ENCODE results near the gene F2RL1. TPM values are rescaled to one million over a fixed set of nuclear protein-coding genes. Genes with fewer than 3 reads are reported as not detected.

The F2RL1 gene
- total RNA-seq, 3 donors from 2014 or later, result 58.1 to 177 (median 128) TPM

DNA sequence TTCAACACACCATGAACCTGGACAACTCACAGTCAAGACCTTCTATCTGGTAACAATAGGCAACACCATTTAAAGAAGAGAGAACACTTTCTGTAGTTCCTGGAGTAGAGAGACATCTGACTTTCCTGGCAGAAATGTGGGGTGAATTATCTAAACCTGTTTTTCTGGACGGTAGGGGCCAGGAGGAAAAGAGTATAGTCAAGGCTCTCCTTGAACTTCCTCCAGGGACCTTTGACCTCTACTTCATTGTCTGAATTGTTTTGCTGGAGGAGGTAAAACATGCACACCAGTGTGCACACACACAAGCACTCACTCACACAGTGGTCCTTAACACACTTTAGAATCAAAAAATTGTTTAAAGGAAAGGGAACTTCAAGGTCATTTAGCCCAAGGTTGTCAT lies 44.2 kb downstream of the F2RL1 start:
- Histone ChIP-seq H3K9me3 (no peaks in the 10 kb centered on the region), H3K36me3 (ENCODE audit: low read depth) (no peaks in the 10 kb centered on the region), H3K4me1 (ENCODE audit: low read depth) (peaks cover 4% of the 10 kb centered on the region), H3K4me3 (no peak overlapping the region)
- ATAC-seq (peak; percentile 46), DNase-seq (no peak)
- no peak for TF ChIP-seq CTCF (IDR thresholded peaks at IDR 0.05)
- intact Hi-C loops (cut with DNase I, micrococcal nuclease), result loop anchor here in 1 of 2 donors (10.0 kb wide), 1 partner anchor 632 kb away; the partner anchor contains the start of gene WDR41

GRCh38 chr5:76866503-76866902 lies 47.7 kb downstream of the F2RL1 start:
- DNase-seq (no peak), ATAC-seq (peak; percentile 70)
- intact Hi-C loops (cut with DNase I, micrococcal nuclease), result loop anchor here in 1 of 2 donors (10.0 kb wide), 1 partner anchor 628 kb away; the partner anchor contains the start of gene WDR41
- no peaks in the 10 kb centered on the region for H3K36me3 ChIP-seq (ENCODE audit: low read depth)
- TF ChIP-seq CTCF (IDR thresholded peaks at IDR 0.05), result no peak
- H3K4me3 ChIP-seq, result no peak overlapping the region
- H3K9me3 ChIP-seq, result no peaks in the 10 kb centered on the region
- peaks cover 4% of the 10 kb centered on the region for H3K4me1 ChIP-seq (ENCODE audit: low read depth)

GRCh38 chr5:76867038-76867437 lies 48.2 kb downstream of the F2RL1 start:
- intact Hi-C loops (cut with DNase I, micrococcal nuclease), result loop anchor here in 1 of 2 donors (10.0 kb wide), 1 partner anchor 628 kb away; the partner anchor contains the start of gene WDR41
- DNase-seq (no peak), ATAC-seq (peak; percentile 35)
- peaks cover 4% of the 10 kb centered on the region for H3K4me1 ChIP-seq (ENCODE audit: low read depth)
- H3K9me3 ChIP-seq, result no peaks in the 10 kb centered on the region
- H3K36me3 ChIP-seq (ENCODE audit: low read depth), result no peaks in the 10 kb centered on the region
- TF ChIP-seq CTCF (IDR thresholded peaks at IDR 0.05), result no peak
- no peak overlapping the region for H3K4me3 ChIP-seq

- no peaks in the 10 kb centered on the region for H3K9me3 ChIP-seq
- intact Hi-C loops (cut with DNase I, micrococcal nuclease), result loop anchor here in 1 of 2 donors (10.0 kb wide), 1 partner anchor 627 kb away; the partner anchor contains the start of gene WDR41
- ATAC-seq (peak; percentile 86), DNase-seq (peak in 2 of 3 donors; percentile 62 to 87)
- no peaks in the 10 kb centered on the region for H3K36me3 ChIP-seq (ENCODE audit: low read depth)
- no peak overlapping the region for H3K4me3 ChIP-seq
- TF ChIP-seq CTCF (IDR thresholded peaks at IDR 0.05), result peak; percentile 65
- peaks cover 2% of the 10 kb centered on the region for H3K4me1 ChIP-seq (ENCODE audit: low read depth)
Observed at GRCh38 chr5:76867827-76868693, 49.2 kb downstream of the F2RL1 start.

GRCh38 chr5:76870046-76870445 lies 51.2 kb downstream of the F2RL1 start:
- H3K4me1 ChIP-seq (ENCODE audit: low read depth), result peaks cover 5% of the 10 kb centered on the region
- H3K9me3 ChIP-seq, result no peaks in the 10 kb centered on the region
- TF ChIP-seq CTCF (IDR thresholded peaks at IDR 0.05), result no peak
- ATAC-seq, result no peak
- DNase-seq, result no peak
- intact Hi-C loops (cut with DNase I, micrococcal nuclease), result no loop called here
- H3K36me3 ChIP-seq (ENCODE audit: low read depth), result no peaks in the 10 kb centered on the region
- no peak overlapping the region for H3K4me3 ChIP-seq
